ENCODE results near the gene TBX15. TPM values are rescaled to one million over a fixed set of nuclear protein-coding genes. Genes with fewer than 3 reads are reported as not detected.

TBX15 gene
- total RNA-seq, 1 experiment from 2014 or later: 1.9 TPM

GRCh38 chr1:118944546-118944945 lies 43.6 kb downstream of the TBX15 start:
- no peak for DNase-seq (ENCODE audit: low read depth, low spot score)
- Histone ChIP-seq H3K27me3 (ENCODE audit: control insufficient read depth, insufficient read depth, low read length) (no peaks in the 10 kb centered on the region), H3K4me1 (ENCODE audit: control insufficient read depth, insufficient read depth, low read length) (no peaks in the 10 kb centered on the region), H3K4me3 (ENCODE audit: low read depth in 2 of 2, low read length in 2 of 2) (no peak overlapping the region), H3K27ac (ENCODE audit: low read length) (no peak overlapping the region), H3K36me3 (ENCODE audit: control insufficient read depth, insufficient read depth, low read length) (no peaks in the 10 kb centered on the region), H3K9me3 (ENCODE audit: control insufficient read depth, insufficient read depth, low read depth, low read length) (no peaks in the 10 kb centered on the region)
- ChIA-PET CTCF (no interaction called here), POLR2A (no interaction called here)
- no peak for ATAC-seq
- TF ChIP-seq POLR2AphosphoS5 (IDR thresholded peaks at IDR 0.05; ENCODE audit: low read depth, low read length) (no peak), SIN3A (IDR thresholded peaks at IDR 0.05; ENCODE audit: borderline replicate concordance, insufficient read depth, low read depth, low read length) (no peak)
- BruUV-seq (replicated peaks): no TSS peak
- in situ Hi-C loops (cut with HindIII; ENCODE audit: low pct_unique_long_range_greater_than_20kb, low sequenced_read_pairs): no loop called here
- intact Hi-C loops (cut with micrococcal nuclease; ENCODE audit: unreplicated experiment): no loop called here

- H3K4me3 ChIP-seq (ENCODE audit: low read depth in 2 of 2, low read length in 2 of 2): no peak overlapping the region
- no TSS peak for BruUV-seq (replicated peaks)
- H3K27me3 ChIP-seq (ENCODE audit: control insufficient read depth, insufficient read depth, low read length): no peaks in the 10 kb centered on the region
- no peaks in the 10 kb centered on the region for H3K9me3 ChIP-seq (ENCODE audit: control insufficient read depth, insufficient read depth, low read depth, low read length)
- ChIA-PET CTCF (no interaction called here), POLR2A (no interaction called here)
- TF ChIP-seq SIN3A (IDR thresholded peaks at IDR 0.05; ENCODE audit: borderline replicate concordance, insufficient read depth, low read depth, low read length): no peak
- TF ChIP-seq CTCF (IDR thresholded peaks at IDR 0.05): no peak
- no peak for TF ChIP-seq POLR2AphosphoS5 (IDR thresholded peaks at IDR 0.05; ENCODE audit: low read depth, low read length)
- no peak for TF ChIP-seq TCF7L2 (IDR thresholded peaks at IDR 0.05; ENCODE audit: low read depth, low read length)
- TF ChIP-seq REST (IDR thresholded peaks at IDR 0.05; ENCODE audit: insufficient read depth in 1 of 2, low read depth in 2 of 2, low read length in 1 of 2): no peak
- in situ Hi-C loops (cut with HindIII; ENCODE audit: low pct_unique_long_range_greater_than_20kb, low sequenced_read_pairs): no loop called here
- DNase-seq (ENCODE audit: low read depth, low spot score) (no peak), ATAC-seq (no peak)
- no peak overlapping the region for H3K27ac ChIP-seq (ENCODE audit: low read length)
- no peaks in the 10 kb centered on the region for H3K4me1 ChIP-seq (ENCODE audit: control insufficient read depth, insufficient read depth, low read length)
- no peaks in the 10 kb centered on the region for H3K36me3 ChIP-seq (ENCODE audit: control insufficient read depth, insufficient read depth, low read length)
- intact Hi-C loops (cut with micrococcal nuclease; ENCODE audit: unreplicated experiment): no loop called here
Measured at GRCh38 chr1:118944133-118944532, 44.0 kb downstream of the TBX15 start.

- ChIA-PET CTCF (no interaction called here), POLR2A (no interaction called here)
- H3K36me3 ChIP-seq (ENCODE audit: control insufficient read depth, insufficient read depth, low read length): no peaks in the 10 kb centered on the region
- H3K4me3 ChIP-seq (ENCODE audit: low read depth in 2 of 2, low read length in 2 of 2): no peak overlapping the region
- DNase-seq (ENCODE audit: low read depth, low spot score) (no peak), ATAC-seq (no peak)
- intact Hi-C loops (cut with micrococcal nuclease; ENCODE audit: unreplicated experiment): no loop called here
- H3K27me3 ChIP-seq (ENCODE audit: control insufficient read depth, insufficient read depth, low read length): no peaks in the 10 kb centered on the region
- H3K9me3 ChIP-seq (ENCODE audit: control insufficient read depth, insufficient read depth, low read depth, low read length): no peaks in the 10 kb centered on the region
- BruUV-seq (replicated peaks): no TSS peak
- no peaks in the 10 kb centered on the region for H3K4me1 ChIP-seq (ENCODE audit: control insufficient read depth, insufficient read depth, low read length)
- in situ Hi-C loops (cut with HindIII; ENCODE audit: low pct_unique_long_range_greater_than_20kb, low sequenced_read_pairs): no loop called here
- no peak for TF ChIP-seq TCF7L2 (IDR thresholded peaks at IDR 0.05; ENCODE audit: low read depth, low read length)
- H3K27ac ChIP-seq (ENCODE audit: low read length): no peak overlapping the region
Measured at GRCh38 chr1:118940957-118941356, 47.2 kb downstream of the TBX15 start.
